ENCODE data around the gene ACAA1.
"Not testable (repeated sequence)": the region's sequence is repeated elsewhere in the genome, so short reads cannot be mapped to it uniquely, and the experiment has no call there.

- not testable (repeated sequence) for TF ChIP-seq CTCF (IDR thresholded peaks at IDR 0.05); REST (IDR thresholded peaks at IDR 0.05; ENCODE audit: insufficient read depth in 1 of 2, low read depth in 2 of 2, low read length in 1 of 2)
These were observed 53.7 kb downstream of the ACAA1 start for GRCh38 chr3:38083254-38083653.
